Dendritic cell treated with granulocyte-macrophage colony-stimulating factor and Interleukin-4, amounts not matched to agents 40 ng/mL and 50 ng/mL, for 4 days (primary cell): ENCODE measurements around the gene CD300H.
A peak's percentile ranks its signal among the peaks of the same experiment; 100 is the strongest.

Experiments
- H3K27ac Mint-ChIP-seq: one replicate; pipeline ENCODE4 v1.8.0; 2022; ENCODE audit warnings: mild to moderate bottlenecking, mixed read lengths
- H3K27me3 Mint-ChIP-seq: one replicate; pipeline ENCODE4 v1.8.0; 2022; ENCODE audit warnings: mild to moderate bottlenecking, mixed read lengths
- H3K36me3 Mint-ChIP-seq: one replicate; pipeline ENCODE4 v1.8.0; 2022; ENCODE audit warnings: low read depth, mixed read lengths
- H3K4me1 Mint-ChIP-seq: one replicate; pipeline ENCODE4 v1.8.0; 2022; ENCODE audit warnings: low read depth, mixed read lengths
- H3K4me3 Mint-ChIP-seq: one replicate; pipeline ENCODE4 v1.8.0; 2022; ENCODE audit warnings: mild to moderate bottlenecking, moderate library complexity, mixed read lengths
- H3K9me3 Mint-ChIP-seq: one replicate; pipeline ENCODE4 v1.8.0; 2022; ENCODE audit warnings: mixed read lengths
- intact Hi-C: fragments of 100-400 bp; cut with micrococcal nuclease; formaldehyde crosslinking; loops from one replicate; pipeline ENCODE4 v1.15.0; 2022

CD300H gene

GRCh38 chr17:74512036-74512435, 55.3 kb downstream of the CD300H start:
- Mint-ChIP-seq H3K27ac (peak overlapping the region; percentile 89), H3K36me3 (peaks cover 12% of the 10 kb centered on the region), H3K4me3 (no peak overlapping the region), H3K27me3 (no peaks in the 10 kb centered on the region), H3K9me3 (peaks cover 13% of the 10 kb centered on the region), H3K4me1 (peaks cover 59% of the 10 kb centered on the region)
- intact Hi-C loops, result loop anchor here (2.0 kb wide), 1 partner anchor 21 kb away; no protein-coding TSS in a partner anchor
